Measurements from ENCODE around the gene PTRH1.

Gene PTRH1

GRCh38 chr9:127714951-127715469 lies 453 bp downstream of the PTRH1 start:
- H3K4me1 ChIP-seq = peaks cover 0 to 20% (median 18%) of the 10 kb centered on the region in 4 donors
- H3K27me3 ChIP-seq = no peaks in the 10 kb centered on the region
- H3K36me3 ChIP-seq = peaks cover 0 to 10% (median 0%) of the 10 kb centered on the region in 3 donors
- intact Hi-C loops (cut with DNase I; ENCODE audit: low total_unique reads) = loop anchor here (5.0 kb wide), 1 partner anchor 98 kb away; no protein-coding TSS in a partner anchor
- H3K4me3 ChIP-seq = peak overlapping the region; percentile 72 to 78
- DNase-seq = no peak
- peak overlapping the region; percentile 81 for H3K27ac ChIP-seq
- no peaks in the 10 kb centered on the region for H3K9me3 ChIP-seq
- no peak for TF ChIP-seq CTCF (IDR thresholded peaks at IDR 0.05)

DNA sequence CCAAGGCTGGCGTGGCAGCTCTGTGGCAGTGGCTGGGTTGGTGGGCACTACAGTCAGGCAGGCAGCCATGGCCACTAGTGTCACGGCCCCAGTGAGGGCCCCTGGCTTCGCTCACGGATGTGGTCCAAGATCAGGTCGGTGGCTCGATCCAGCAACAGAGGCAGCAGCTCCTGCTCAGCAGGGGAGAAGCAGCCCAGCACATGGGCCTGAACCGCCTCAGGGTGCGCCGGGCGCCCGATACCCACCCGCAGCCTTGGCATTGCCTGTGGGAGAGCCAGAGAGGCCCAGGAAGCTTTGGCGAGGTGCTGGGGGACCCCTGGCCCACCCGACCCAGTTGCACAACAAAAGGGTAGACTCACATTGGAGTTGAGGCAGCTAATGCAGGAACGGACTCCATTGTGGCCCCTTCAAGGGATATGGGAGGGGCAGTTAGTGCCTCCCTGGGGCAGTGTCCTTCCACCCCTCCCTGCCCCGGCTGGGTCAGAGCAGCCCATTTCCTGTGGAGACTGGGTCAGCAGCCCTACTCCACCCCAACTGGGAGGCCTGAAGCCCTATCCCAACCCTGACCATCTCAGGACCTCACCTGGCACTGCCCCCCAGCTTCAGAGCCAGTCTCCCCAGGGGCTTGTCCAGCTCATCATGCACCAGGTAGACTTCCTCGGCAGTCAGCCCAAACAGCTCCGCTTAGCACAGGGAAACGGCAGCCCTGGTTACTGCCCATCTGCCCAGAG lies 1.3 kb downstream of the PTRH1 start:
- peaks cover 0 to 20% (median 18%) of the 10 kb centered on the region in 4 donors for H3K4me1 ChIP-seq
- intact Hi-C loops (cut with DNase I; ENCODE audit: low total_unique reads) = loop anchor here (5.0 kb wide), 1 partner anchor 97 kb away; no protein-coding TSS in a partner anchor
- peaks cover 0 to 10% (median 0%) of the 10 kb centered on the region in 3 donors for H3K36me3 ChIP-seq
- DNase-seq = no peak
- peak overlapping the region; percentile 72 to 78 for H3K4me3 ChIP-seq
- no peak for TF ChIP-seq CTCF (IDR thresholded peaks at IDR 0.05)
- no peaks in the 10 kb centered on the region for H3K9me3 ChIP-seq
- H3K27me3 ChIP-seq = no peaks in the 10 kb centered on the region
- H3K27ac ChIP-seq = no peak overlapping the region

DNA sequence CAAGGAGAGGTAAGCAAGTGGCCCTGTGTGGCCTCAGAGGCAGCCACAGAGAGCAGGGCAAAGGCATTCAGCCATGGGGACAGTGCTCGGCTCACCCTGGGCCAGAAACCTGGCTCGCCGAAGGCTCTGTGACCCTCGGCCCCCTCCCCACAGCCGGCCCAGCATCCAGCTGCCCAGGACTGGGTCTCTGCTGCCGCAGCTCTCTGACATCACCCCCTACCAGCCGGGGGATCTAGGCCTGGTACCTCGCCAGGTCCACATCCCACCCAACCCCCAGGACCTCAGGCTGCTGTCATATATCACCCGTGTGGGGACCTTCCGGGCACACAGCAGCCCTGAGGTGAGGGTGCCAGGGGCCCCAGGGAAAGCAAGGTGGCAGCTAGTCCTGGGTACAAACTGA lies 2.6 kb downstream of the PTRH1 start:
- intact Hi-C loops (cut with DNase I; ENCODE audit: low total_unique reads) = loop anchor here (5.0 kb wide), 1 partner anchor 96 kb away; no protein-coding TSS in a partner anchor
- peaks cover 0 to 10% (median 0%) of the 10 kb centered on the region in 3 donors for H3K36me3 ChIP-seq
- H3K27me3 ChIP-seq = peaks cover 0 to 2% of the 10 kb centered on the region in 2 donors
- TF ChIP-seq CTCF (IDR thresholded peaks at IDR 0.05) = no peak
- peaks cover 0 to 20% (median 18%) of the 10 kb centered on the region in 4 donors for H3K4me1 ChIP-seq
- H3K27ac ChIP-seq = no peak overlapping the region
- H3K4me3 ChIP-seq = no peak overlapping the region
- DNase-seq = no peak
- no peaks in the 10 kb centered on the region for H3K9me3 ChIP-seq

DNA sequence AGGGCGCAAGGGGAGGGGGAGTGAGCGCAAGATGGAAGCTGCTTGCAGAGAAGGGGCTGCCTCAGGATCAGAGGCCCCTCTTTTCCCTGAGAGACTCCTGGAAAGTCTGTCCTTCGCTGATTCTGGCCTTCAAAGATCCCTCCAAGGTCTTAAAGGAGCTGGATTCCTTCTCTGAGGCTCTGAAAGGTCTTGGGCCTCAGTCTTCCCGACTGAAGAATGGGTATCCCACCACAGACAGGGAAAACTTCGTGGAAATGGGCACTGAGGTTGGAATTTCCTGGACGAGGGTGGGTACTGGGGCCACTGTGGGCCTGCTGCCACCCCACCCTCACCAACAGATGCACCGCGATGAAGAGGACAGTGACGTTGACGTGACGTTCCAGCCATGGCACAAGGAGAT lies 3.1 kb downstream of the PTRH1 start:
- Histone ChIP-seq H3K27me3 (peaks cover 0 to 5% of the 10 kb centered on the region in 2 donors), H3K27ac (no peak overlapping the region), H3K36me3 (peaks cover 0 to 10% (median 0%) of the 10 kb centered on the region in 3 donors), H3K4me3 (no peak overlapping the region), H3K9me3 (no peaks in the 10 kb centered on the region), H3K4me1 (peaks cover 0 to 20% (median 18%) of the 10 kb centered on the region in 4 donors)
- no peak for DNase-seq
- TF ChIP-seq CTCF (IDR thresholded peaks at IDR 0.05) = no peak
- intact Hi-C loops (cut with DNase I; ENCODE audit: low total_unique reads) = loop anchor here (5.0 kb wide), 1 partner anchor 95 kb away; no protein-coding TSS in a partner anchor

- peaks cover 0 to 11% of the 10 kb centered on the region in 2 donors for H3K27me3 ChIP-seq
- TF ChIP-seq CTCF (IDR thresholded peaks at IDR 0.05) = no peak
- peaks cover 0 to 10% (median 0%) of the 10 kb centered on the region in 3 donors for H3K36me3 ChIP-seq
- no peak overlapping the region for H3K27ac ChIP-seq
- no peak overlapping the region for H3K4me3 ChIP-seq
- peaks cover 0 to 20% (median 18%) of the 10 kb centered on the region in 4 donors for H3K4me1 ChIP-seq
- intact Hi-C loops (cut with DNase I; ENCODE audit: low total_unique reads) = loop anchor here (5.0 kb wide), 1 partner anchor 95 kb away; no protein-coding TSS in a partner anchor
- no peaks in the 10 kb centered on the region for H3K9me3 ChIP-seq
- no peak for DNase-seq
Measured at GRCh38 chr9:127711831-127712274, 3.6 kb downstream of the PTRH1 start.
